Body of pancreas (tissue), 4 donors: Measurements from ENCODE around the gene CFAP52. TPM values are rescaled to one million over a fixed set of nuclear protein-coding genes. Genes with fewer than 3 reads are reported as not detected.

ENCODE experiments used
- ATAC-seq: fragments of 150-250 bp; one replicate; pipeline ENCODE4 v1.9.1; 2016
- DNase-seq, 4 donors: peaks; one replicate each; pipeline ENCODE4 v3.0.0-alpha.2; 2019
- H3K27ac ChIP-seq, 4 donors: fragments of 200-600 bp; sonication (generic); 1 replicate in 3 of 4; 2 replicates in 1 of 4; pipeline versions ENCODE4 v1.5.1 to v1.6.1; 2016 to 2019; ENCODE audit warnings: mild to moderate bottlenecking in 1 of 4, mixed read lengths in 1 of 4, moderate library complexity in 1 of 4
- H3K27me3 ChIP-seq, 2 donors: fragments of 200-600 bp; sonication (generic); one replicate each; pipeline ENCODE4 v1.6.0; 2016; ENCODE audit warnings: mild to moderate bottlenecking in 1 of 2
- H3K36me3 ChIP-seq, 2 donors: fragments of 200-600 bp; sonication (generic); replicated peaks in 1 of 2; 2 replicates each; pipeline ENCODE4 v1.5.1; 2016; ENCODE audit warnings: low read depth in 2 of 2; ENCODE audit not compliant: insufficient read depth in 1 of 2
- H3K4me1 ChIP-seq: fragments of 200-600 bp; sonication (generic); one replicate; pipeline ENCODE4 v1.6.0; 2016
- H3K4me3 ChIP-seq, 2 donors: fragments of 200-600 bp; sonication (generic); 1 replicate in 1 of 2; 2 replicates in 1 of 2; pipeline ENCODE4 v1.5.1; 2016 to 2019
- H3K9me3 ChIP-seq, 3 donors: fragments of 200-600 bp; sonication (generic); 1 replicate in 2 of 3; 2 replicates in 1 of 3; pipeline ENCODE4 v1.5.1; 2016
- CTCF ChIP-seq, 7 experiments: fragments of 450-650 bp in 4 of 7; fragments of 200-600 bp in 3 of 7; sonication (generic) in 3 of 7; IDR thresholded peaks; one replicate each; pipeline ENCODE4 v1.5.1; 2016 to 2019; ENCODE audit warnings: antibody characterized with exemption in 7 of 7
- POLR2A ChIP-seq, 3 donors: fragments of 450-650 bp; IDR thresholded peaks; one replicate each; pipeline ENCODE4 v1.6.1; 2016; ENCODE audit warnings: antibody characterized with exemption in 3 of 3, mild to moderate bottlenecking in 2 of 3
- WGBS, 2 donors: methylation state at CpG; one replicate each; pipeline ENCODE4 v1.1.5; 2017; 5-methylcytosine and 5-hydroxymethylcytosine counted together
- intact Hi-C: fragments of 100-400 bp; cut with DNase I; formaldehyde crosslinking; loops from one replicate; pipeline ENCODE4 v1.15.1; 2023
- total RNA-seq, 2 donors: library from RNA; depleted of rRNA; stranded (reverse); fragments of >200 nt; gene quantifications; one replicate each; pipeline ENCODE4 v1.1.0, GENCODE V29; 2016

The CFAP52 gene
- total RNA-seq, 2 donors from 2014 or later, result not detected

- TF ChIP-seq CTCF (IDR thresholded peaks at IDR 0.05), result no peak
- no peak for TF ChIP-seq POLR2A (IDR thresholded peaks at IDR 0.05)
- H3K4me1 ChIP-seq, result no peaks in the 10 kb centered on the region
- H3K27ac ChIP-seq, result no peak overlapping the region
- no peak for ATAC-seq
- H3K27me3 ChIP-seq, result no peaks in the 10 kb centered on the region
- no peak overlapping the region for H3K4me3 ChIP-seq
- DNase-seq, result no peak
- H3K36me3 ChIP-seq, result no peaks in the 10 kb centered on the region
- no peaks in the 10 kb centered on the region for H3K9me3 ChIP-seq
- intact Hi-C loops, result no loop called here
- 95 to 96% methylated on average over 8 of the region's 8 CpGs for WGBS, 2 donors
Measured at GRCh38 chr17:9672266-9672665, 95.8 kb downstream of the CFAP52 start.

GRCh38 chr17:9672691-9673090 lies 96.2 kb downstream of the CFAP52 start:
- Histone ChIP-seq H3K9me3 (no peaks in the 10 kb centered on the region), H3K4me1 (no peaks in the 10 kb centered on the region), H3K27me3 (no peaks in the 10 kb centered on the region), H3K4me3 (no peak overlapping the region), H3K36me3 (no peaks in the 10 kb centered on the region), H3K27ac (no peak overlapping the region)
- no peak for ATAC-seq
- DNase-seq, result no peak
- TF ChIP-seq CTCF (IDR thresholded peaks at IDR 0.05) (no peak), POLR2A (IDR thresholded peaks at IDR 0.05) (no peak)
- 86 to 90% methylated on average over 6 of the region's 6 CpGs for WGBS, 2 donors
- intact Hi-C loops, result no loop called here

- WGBS, 2 donors, result 81% methylated on average over 4 of the region's 4 CpGs
- no peaks in the 10 kb centered on the region for H3K9me3 ChIP-seq
- no peaks in the 10 kb centered on the region for H3K4me1 ChIP-seq
- no peak overlapping the region for H3K4me3 ChIP-seq
- TF ChIP-seq CTCF (IDR thresholded peaks at IDR 0.05) (peak in 6 of 7 experiments; percentile 19 to 52 (median 44)), POLR2A (IDR thresholded peaks at IDR 0.05) (no peak)
- intact Hi-C loops, result no loop called here
- ATAC-seq (no peak), DNase-seq (peak in 2 of 4 donors; percentile 7 to 10)
- H3K27ac ChIP-seq, result no peak overlapping the region
- H3K36me3 ChIP-seq, result no peaks in the 10 kb centered on the region
- H3K27me3 ChIP-seq, result no peaks in the 10 kb centered on the region
Measured at GRCh38 chr17:9676084-9676483, 99.6 kb downstream of the CFAP52 start.

- no peak for ATAC-seq
- H3K36me3 ChIP-seq, result no peaks in the 10 kb centered on the region
- intact Hi-C loops, result no loop called here
- H3K27ac ChIP-seq, result no peak overlapping the region
- no peak overlapping the region for H3K4me3 ChIP-seq
- no peak for DNase-seq
- WGBS, 2 donors, result 85 to 88% methylated on average over 4 of the region's 4 CpGs
- no peaks in the 10 kb centered on the region for H3K9me3 ChIP-seq
- TF ChIP-seq CTCF (IDR thresholded peaks at IDR 0.05) (no peak), POLR2A (IDR thresholded peaks at IDR 0.05) (no peak)
- no peaks in the 10 kb centered on the region for H3K4me1 ChIP-seq
- no peaks in the 10 kb centered on the region for H3K27me3 ChIP-seq
Measured at GRCh38 chr17:9676820-9677310, 100.4 kb downstream of the CFAP52 start.

- intact Hi-C loops, result no loop called here
- H3K27me3 ChIP-seq, result no peaks in the 10 kb centered on the region
- no peak for TF ChIP-seq CTCF (IDR thresholded peaks at IDR 0.05)
- H3K4me1 ChIP-seq, result no peaks in the 10 kb centered on the region
- ATAC-seq, result no peak
- WGBS, 2 donors, result 85 to 89% methylated on average over 7 of the region's 7 CpGs
- no peak overlapping the region for H3K4me3 ChIP-seq
- H3K36me3 ChIP-seq, result no peaks in the 10 kb centered on the region
- H3K9me3 ChIP-seq, result no peaks in the 10 kb centered on the region
- DNase-seq, result no peak
- H3K27ac ChIP-seq, result no peak overlapping the region
Measured at GRCh38 chr17:9677411-9677810, 101.0 kb downstream of the CFAP52 start.
